ENCODE data around the gene SLC8A1.

SLC8A1 gene

GRCh38 chr2:40169430-40169829, 282.5 kb downstream of the SLC8A1 start:
- in situ Hi-C loops (cut with HindIII; ENCODE audit: low sequenced_read_pairs) = no loop called here

- in situ Hi-C loops (cut with HindIII; ENCODE audit: low sequenced_read_pairs) = no loop called here
Observed at GRCh38 chr2:40168546-40168945, 283.3 kb downstream of the SLC8A1 start.

- in situ Hi-C loops (cut with HindIII; ENCODE audit: low sequenced_read_pairs) = no loop called here
Observed at GRCh38 chr2:40168032-40168431, 283.9 kb downstream of the SLC8A1 start.

- in situ Hi-C loops (cut with HindIII; ENCODE audit: low sequenced_read_pairs) = no loop called here
Observed at GRCh38 chr2:40166006-40166405, 285.9 kb downstream of the SLC8A1 start.

- in situ Hi-C loops (cut with HindIII; ENCODE audit: low sequenced_read_pairs) = no loop called here
Observed at GRCh38 chr2:40165509-40165844, 286.4 kb downstream of the SLC8A1 start.

GRCh38 chr2:40164736-40165508, 287.0 kb downstream of the SLC8A1 start:
- in situ Hi-C loops (cut with HindIII; ENCODE audit: low sequenced_read_pairs) = no loop called here

- in situ Hi-C loops (cut with HindIII; ENCODE audit: low sequenced_read_pairs) = no loop called here
Observed at GRCh38 chr2:40161986-40162385, 289.9 kb downstream of the SLC8A1 start.

- in situ Hi-C loops (cut with HindIII; ENCODE audit: low sequenced_read_pairs) = no loop called here
Observed at GRCh38 chr2:40160751-40161218, 291.1 kb downstream of the SLC8A1 start.

- in situ Hi-C loops (cut with HindIII; ENCODE audit: low sequenced_read_pairs) = no loop called here
Observed at GRCh38 chr2:40159333-40159732, 292.6 kb downstream of the SLC8A1 start.

- in situ Hi-C loops (cut with HindIII; ENCODE audit: low sequenced_read_pairs) = no loop called here
Observed at GRCh38 chr2:40158781-40159180, 293.1 kb downstream of the SLC8A1 start.

- in situ Hi-C loops (cut with HindIII; ENCODE audit: low sequenced_read_pairs) = no loop called here
Observed at GRCh38 chr2:40155728-40156127, 296.2 kb downstream of the SLC8A1 start.

GRCh38 chr2:40150266-40150665, 301.6 kb downstream of the SLC8A1 start:
- in situ Hi-C loops (cut with HindIII; ENCODE audit: low sequenced_read_pairs) = no loop called here

GRCh38 chr2:40148334-40148733, 303.6 kb downstream of the SLC8A1 start:
- in situ Hi-C loops (cut with HindIII; ENCODE audit: low sequenced_read_pairs) = no loop called here

GRCh38 chr2:40147360-40147759, 304.5 kb downstream of the SLC8A1 start:
- in situ Hi-C loops (cut with HindIII; ENCODE audit: low sequenced_read_pairs) = no loop called here

- in situ Hi-C loops (cut with HindIII; ENCODE audit: low sequenced_read_pairs) = no loop called here
Observed at GRCh38 chr2:40144022-40144421, 307.9 kb downstream of the SLC8A1 start.

- in situ Hi-C loops (cut with HindIII; ENCODE audit: low sequenced_read_pairs) = no loop called here
Observed at GRCh38 chr2:40138314-40138713, 313.6 kb downstream of the SLC8A1 start.

- in situ Hi-C loops (cut with HindIII; ENCODE audit: low sequenced_read_pairs) = no loop called here
Observed at GRCh38 chr2:40131081-40131704, 320.7 kb downstream of the SLC8A1 start.

GRCh38 chr2:40130251-40130994, 321.5 kb downstream of the SLC8A1 start:
- in situ Hi-C loops (cut with HindIII; ENCODE audit: low sequenced_read_pairs) = no loop called here

GRCh38 chr2:40129725-40130124, 322.2 kb downstream of the SLC8A1 start:
- in situ Hi-C loops (cut with HindIII; ENCODE audit: low sequenced_read_pairs) = no loop called here

GRCh38 chr2:40128796-40129195, 323.1 kb downstream of the SLC8A1 start:
- in situ Hi-C loops (cut with HindIII; ENCODE audit: low sequenced_read_pairs) = no loop called here

- in situ Hi-C loops (cut with HindIII; ENCODE audit: low sequenced_read_pairs) = no loop called here
Observed at GRCh38 chr2:40127890-40128557, 323.9 kb downstream of the SLC8A1 start.

Measured in DLD1 (cell line).